Brain pericyte (primary cell): ENCODE results near the gene ROBO4.

ENCODE experiments used
- DNase-seq: peaks from one replicate; pipeline ENCODE4 v3.0.0-alpha.2; 2012; ENCODE audit warnings: low read depth, low spot score

Gene ROBO4

GRCh38 chr11:124897674-124898262 is at the start of gene ROBO4:
TSS of gene ROBO4 (minus strand) at chr11:124897865. CDS start at chr11:124897795, 70 bp downstream.
- DNase-seq: no peak

GRCh38 chr11:124946735-124947141 is 49.1 kb upstream of the ROBO4 start:
- no peak for DNase-seq

- DNase-seq: no peak
These were observed 48.2 kb upstream of the ROBO4 start for GRCh38 chr11:124945826-124946225.

GRCh38 chr11:124944565-124944964 is 46.9 kb upstream of the ROBO4 start:
- DNase-seq: no peak

- no peak for DNase-seq
These were observed 46.1 kb upstream of the ROBO4 start for GRCh38 chr11:124943741-124944140.

- no peak for DNase-seq
These were observed 45.6 kb upstream of the ROBO4 start for GRCh38 chr11:124943254-124943616.

GRCh38 chr11:124942466-124943253 is 45.0 kb upstream of the ROBO4 start:
- DNase-seq: no peak

GRCh38 chr11:124941703-124942102 is 44.0 kb upstream of the ROBO4 start:
- no peak for DNase-seq

GRCh38 chr11:124938970-124939369 is 41.3 kb upstream of the ROBO4 start:
- DNase-seq: no peak

GRCh38 chr11:124938206-124938765 is 40.6 kb upstream of the ROBO4 start:
- DNase-seq: no peak

GRCh38 chr11:124937336-124937935 is 39.8 kb upstream of the ROBO4 start:
- no peak for DNase-seq

- DNase-seq: no peak
These were observed 38.2 kb upstream of the ROBO4 start, which contains the start of gene HEPACAM for GRCh38 chr11:124935548-124936514. TSS of gene HEPACAM (minus strand) at chr11:124936047. CDS start at chr11:124936006, 41 bp downstream.

- no peak for DNase-seq
These were observed 37.3 kb upstream of the ROBO4 start for GRCh38 chr11:124934862-124935547.

GRCh38 chr11:124930799-124931198 is 33.1 kb upstream of the ROBO4 start:
- no peak for DNase-seq

- no peak for DNase-seq
These were observed 31.4 kb upstream of the ROBO4 start for GRCh38 chr11:124928942-124929665.

- no peak for DNase-seq
These were observed 25.6 kb upstream of the ROBO4 start for GRCh38 chr11:124923296-124923695.

- no peak for DNase-seq
These were observed 25.2 kb upstream of the ROBO4 start for GRCh38 chr11:124922831-124923230.

- no peak for DNase-seq
These were observed 23.4 kb upstream of the ROBO4 start for GRCh38 chr11:124920870-124921609.

- no peak for DNase-seq
These were observed 22.7 kb upstream of the ROBO4 start for GRCh38 chr11:124920356-124920755.
